ENCODE measurements around the gene ARID1B.

Gene ARID1B

GRCh38 chr6:157089258-157089657 lies 312.1 kb downstream of the ARID1B start:
- no peak overlapping the region for H3K9ac ChIP-seq (ENCODE audit: low read length)
- no peaks in the 10 kb centered on the region for H3K27me3 ChIP-seq (ENCODE audit: low read length)
- no peaks in the 10 kb centered on the region for H3F3A ChIP-seq (ENCODE audit: insufficient read depth)
- no peaks in the 10 kb centered on the region for H3K9me3 ChIP-seq (ENCODE audit: insufficient read depth, low read length)
- no peak overlapping the region for H3K27ac ChIP-seq (ENCODE audit: low read depth, low read length)
- H3K9me2 ChIP-seq (replicated peaks; ENCODE audit: insufficient read depth, low read length), result no peaks in the 10 kb centered on the region
- TF ChIP-seq CTCF (IDR thresholded peaks at IDR 0.05; ENCODE audit: insufficient read depth, low read length, poor library complexity, severe bottlenecking) (no peak), EZH2phosphoT487 (conservative IDR thresholded peaks at IDR 0.05; ENCODE audit: low read length) (no peak)
- H3K4me2 ChIP-seq (ENCODE audit: low read depth, low read length, poor library complexity, severe bottlenecking), result no peak overlapping the region
- no peaks in the 10 kb centered on the region for H4K20me1 ChIP-seq (ENCODE audit: low read depth, low read length)
- H3K79me2 ChIP-seq (ENCODE audit: insufficient read depth, low read length), result no peaks in the 10 kb centered on the region
- peaks cover 7% of the 10 kb centered on the region for H3K36me3 ChIP-seq (ENCODE audit: low read length)
- no peak overlapping the region for H2AFZ ChIP-seq (ENCODE audit: low read depth, low read length, severe bottlenecking)
- H3K4me3 ChIP-seq (ENCODE audit: insufficient read depth, low read length, poor library complexity, severe bottlenecking), result no peak overlapping the region

- H3K4me3 ChIP-seq (ENCODE audit: insufficient read depth, low read length, poor library complexity, severe bottlenecking), result no peak overlapping the region
- H3K27ac ChIP-seq (ENCODE audit: low read depth, low read length), result no peak overlapping the region
- H3K9me3 ChIP-seq (ENCODE audit: insufficient read depth, low read length), result no peaks in the 10 kb centered on the region
- H3K79me2 ChIP-seq (ENCODE audit: insufficient read depth, low read length), result no peaks in the 10 kb centered on the region
- H4K20me1 ChIP-seq (ENCODE audit: low read depth, low read length), result no peaks in the 10 kb centered on the region
- H2AFZ ChIP-seq (ENCODE audit: low read depth, low read length, severe bottlenecking), result no peak overlapping the region
- H3K27me3 ChIP-seq (ENCODE audit: low read length), result no peaks in the 10 kb centered on the region
- H3K9me2 ChIP-seq (replicated peaks; ENCODE audit: insufficient read depth, low read length), result no peaks in the 10 kb centered on the region
- no peak for TF ChIP-seq EZH2phosphoT487 (conservative IDR thresholded peaks at IDR 0.05; ENCODE audit: low read length)
- no peak for TF ChIP-seq CTCF (IDR thresholded peaks at IDR 0.05; ENCODE audit: insufficient read depth, low read length, poor library complexity, severe bottlenecking)
- no peak overlapping the region for H3K9ac ChIP-seq (ENCODE audit: low read length)
- no peaks in the 10 kb centered on the region for H3F3A ChIP-seq (ENCODE audit: insufficient read depth)
- H3K36me3 ChIP-seq (ENCODE audit: low read length), result peaks cover 6% of the 10 kb centered on the region
- no peak overlapping the region for H3K4me2 ChIP-seq (ENCODE audit: low read depth, low read length, poor library complexity, severe bottlenecking)
Measured at GRCh38 chr6:157089851-157090250, 312.7 kb downstream of the ARID1B start.

GRCh38 chr6:157090736-157091135 lies 313.6 kb downstream of the ARID1B start:
- H3K36me3 ChIP-seq (ENCODE audit: low read length), result no peaks in the 10 kb centered on the region; the same call in 1 of the 2 replicates
- no peaks in the 10 kb centered on the region for H3K9me3 ChIP-seq (ENCODE audit: insufficient read depth, low read length)
- no peak overlapping the region for H3K4me2 ChIP-seq (ENCODE audit: low read depth, low read length, poor library complexity, severe bottlenecking)
- H3K79me2 ChIP-seq (ENCODE audit: insufficient read depth, low read length), result no peaks in the 10 kb centered on the region
- H3K27ac ChIP-seq (ENCODE audit: low read depth, low read length), result no peak overlapping the region
- no peaks in the 10 kb centered on the region for H3K9me2 ChIP-seq (replicated peaks; ENCODE audit: insufficient read depth, low read length)
- no peak overlapping the region for H3K4me3 ChIP-seq (ENCODE audit: insufficient read depth, low read length, poor library complexity, severe bottlenecking)
- no peaks in the 10 kb centered on the region for H3K27me3 ChIP-seq (ENCODE audit: low read length)
- H3F3A ChIP-seq (ENCODE audit: insufficient read depth), result no peaks in the 10 kb centered on the region
- H3K9ac ChIP-seq (ENCODE audit: low read length), result no peak overlapping the region
- no peak overlapping the region for H2AFZ ChIP-seq (ENCODE audit: low read depth, low read length, severe bottlenecking)
- H4K20me1 ChIP-seq (ENCODE audit: low read depth, low read length), result no peaks in the 10 kb centered on the region
- no peak for TF ChIP-seq CTCF (IDR thresholded peaks at IDR 0.05; ENCODE audit: insufficient read depth, low read length, poor library complexity, severe bottlenecking)
- no peak for TF ChIP-seq EZH2phosphoT487 (conservative IDR thresholded peaks at IDR 0.05; ENCODE audit: low read length)
